Thoracic aorta endothelial cell (primary cell): ENCODE data around the gene TMEM191C. TPM values are rescaled to one million over a fixed set of nuclear protein-coding genes. Genes with fewer than 3 reads are reported as not detected.

ENCODE experiments used
- total RNA-seq: library from RNA; depleted of rRNA; stranded (reverse); fragments of >200 nt; gene quantifications from 2 replicates; pipeline ENCODE4 v1.2.3, GENCODE V29; 2012

The TMEM191C gene
- total RNA-seq: 0.07 and 0.40 TPM in 2 replicates

GRCh38 chr22:21467337-21468193 is at the start of gene TMEM191C:
Gene TMEM191C (plus strand): TSS chr22:21467387. CDS start chr22:21467460, 73 bp downstream.

Other genes starting within 250 kb of the TMEM191C start
- not detected in 2 replicates for gene RIMBP3B, start 83.6 kb upstream of the TMEM191C start, total RNA-seq
- 3.2 and 3.7 TPM in 2 replicates for gene HIC2, start 50.0 kb upstream of the TMEM191C start, total RNA-seq
- not detected in 2 replicates for gene RIMBP3C, start 84.1 kb downstream of the TMEM191C start, total RNA-seq
- gene UBE2L3, start 100.3 kb downstream of the TMEM191C start, total RNA-seq: 76.7 and 77.7 TPM in 2 replicates
- gene YDJC, start 162.6 kb downstream of the TMEM191C start, total RNA-seq: 30.1 and 34.7 TPM in 2 replicates
- gene CCDC116, start 165.4 kb downstream of the TMEM191C start, total RNA-seq: 0.13 and 0.14 TPM in 2 replicates
- 24.8 and 26.5 TPM in 2 replicates for gene SDF2L1, start 174.9 kb downstream of the TMEM191C start, total RNA-seq
- 30.2 and 36.0 TPM in 2 replicates for gene PPIL2, start 198.6 kb downstream of the TMEM191C start, total RNA-seq